Loucy (cell line): Measurements from ENCODE around the gene DNAJC8.

Experiments
- H2AFZ ChIP-seq: fragments of 200-600 bp; sonication (generic); 2 replicates; pipeline ENCODE4 v1.6.0; 2016; ENCODE audit warnings: antibody characterized with exemption, mild to moderate bottlenecking, low read length, moderate library complexity
- H3F3A ChIP-seq: fragments of 200-600 bp; 2 replicates; pipeline ENCODE4 v1.6.0; 2016; ENCODE audit warnings: antibody characterized with exemption, low read depth, mild to moderate bottlenecking
- H3K27me3 ChIP-seq: fragments of 200-600 bp; sonication (generic); 2 replicates; pipeline ENCODE4 v1.6.1; 2014; ENCODE audit warnings: low read length, mild to moderate bottlenecking; ENCODE audit not compliant: insufficient read depth, poor library complexity, severe bottlenecking
- H3K36me3 ChIP-seq: fragments of 200-600 bp; sonication (generic); 2 replicates; pipeline ENCODE4 v1.6.1; 2016; ENCODE audit warnings: low read length; ENCODE audit not compliant: insufficient read depth
- H3K4me1 ChIP-seq: fragments of 200-600 bp; sonication (generic); 2 replicates; pipeline ENCODE4 v1.5.1; 2014; ENCODE audit warnings: low read length, mild to moderate bottlenecking; ENCODE audit not compliant: insufficient read depth, poor library complexity, severe bottlenecking
- H3K4me2 ChIP-seq: fragments of 200-600 bp; sonication (generic); 2 replicates; pipeline ENCODE4 v1.6.0; 2014; ENCODE audit warnings: antibody characterized with exemption, low read length, low read depth, mild to moderate bottlenecking; ENCODE audit not compliant: poor library complexity, severe bottlenecking
- H3K4me3 ChIP-seq: fragments of 200-600 bp; sonication (generic); 2 replicates; pipeline ENCODE4 v1.5.1; 2014; ENCODE audit warnings: low read length, mild to moderate bottlenecking, mixed read lengths; ENCODE audit not compliant: poor library complexity, severe bottlenecking
- H3K79me2 ChIP-seq: fragments of 200-600 bp; sonication (generic); 2 replicates; pipeline ENCODE4 v1.6.1; 2014; ENCODE audit warnings: low read length; ENCODE audit not compliant: insufficient read depth
- H3K9ac ChIP-seq: fragments of 200-600 bp; sonication (generic); 2 replicates; pipeline ENCODE4 v1.6.0; 2014; ENCODE audit warnings: mild to moderate bottlenecking, low read depth, low read length, moderate library complexity; ENCODE audit not compliant: poor library complexity, severe bottlenecking
- H3K9me2 ChIP-seq: fragments of 200-600 bp; sonication (generic); replicated peaks from 2 replicates; pipeline ENCODE4 v1.6.1; 2016; ENCODE audit warnings: low read depth, low read length, mixed read lengths
- H3K9me3 ChIP-seq: fragments of 200-600 bp; sonication (generic); 2 replicates; pipeline ENCODE4 v1.6.1; 2014; ENCODE audit warnings: mild to moderate bottlenecking, antibody characterized with exemption, low read length, low read depth; ENCODE audit not compliant: insufficient read depth
- H4K20me1 ChIP-seq: fragments of 200-600 bp; sonication (generic); 2 replicates; pipeline ENCODE4 v1.6.0; 2014; ENCODE audit warnings: antibody characterized with exemption, low read length, mild to moderate bottlenecking; ENCODE audit not compliant: insufficient read depth, poor library complexity, severe bottlenecking
- EZH2phosphoT487 ChIP-seq: fragments of 200-600 bp; IDR thresholded peaks from 2 replicates; pipeline ENCODE4 v1.6.1; 2018; ENCODE audit warnings: antibody characterized with exemption, mild to moderate bottlenecking, moderate library complexity, borderline replicate concordance
- TF ChIP-seq, protein P1 (sequence below): fragments of 200-600 bp; sonication (generic); conservative IDR thresholded peaks from 2 replicates; pipeline ENCODE4 v1.5.1; 2014; ENCODE audit warnings: mild to moderate bottlenecking, antibody characterized with exemption, low read length

The DNAJC8 gene

DNA sequence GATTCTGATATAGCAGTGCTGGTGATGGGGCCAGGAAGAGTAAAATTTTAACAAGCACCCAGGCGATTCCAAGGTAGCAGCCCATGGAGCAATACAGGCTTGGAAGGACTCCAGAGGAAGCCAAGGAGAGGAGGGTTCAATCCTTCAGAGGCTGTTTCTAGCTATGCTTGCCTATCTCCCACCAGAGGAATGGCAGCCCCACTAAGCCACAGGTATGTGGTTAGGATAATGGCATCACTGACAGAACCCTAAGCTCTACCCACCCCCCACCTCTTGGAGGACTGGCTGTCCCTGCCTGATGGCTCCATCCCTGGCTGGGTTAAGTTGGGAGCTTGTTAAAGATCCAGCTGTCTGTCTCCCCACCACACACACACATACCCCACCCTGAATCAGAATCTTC lies 37.0 kb downstream of the DNAJC8 start:
- TF ChIP-seq EZH2phosphoT487: no peak
- TF ChIP-seq, protein P1, sequence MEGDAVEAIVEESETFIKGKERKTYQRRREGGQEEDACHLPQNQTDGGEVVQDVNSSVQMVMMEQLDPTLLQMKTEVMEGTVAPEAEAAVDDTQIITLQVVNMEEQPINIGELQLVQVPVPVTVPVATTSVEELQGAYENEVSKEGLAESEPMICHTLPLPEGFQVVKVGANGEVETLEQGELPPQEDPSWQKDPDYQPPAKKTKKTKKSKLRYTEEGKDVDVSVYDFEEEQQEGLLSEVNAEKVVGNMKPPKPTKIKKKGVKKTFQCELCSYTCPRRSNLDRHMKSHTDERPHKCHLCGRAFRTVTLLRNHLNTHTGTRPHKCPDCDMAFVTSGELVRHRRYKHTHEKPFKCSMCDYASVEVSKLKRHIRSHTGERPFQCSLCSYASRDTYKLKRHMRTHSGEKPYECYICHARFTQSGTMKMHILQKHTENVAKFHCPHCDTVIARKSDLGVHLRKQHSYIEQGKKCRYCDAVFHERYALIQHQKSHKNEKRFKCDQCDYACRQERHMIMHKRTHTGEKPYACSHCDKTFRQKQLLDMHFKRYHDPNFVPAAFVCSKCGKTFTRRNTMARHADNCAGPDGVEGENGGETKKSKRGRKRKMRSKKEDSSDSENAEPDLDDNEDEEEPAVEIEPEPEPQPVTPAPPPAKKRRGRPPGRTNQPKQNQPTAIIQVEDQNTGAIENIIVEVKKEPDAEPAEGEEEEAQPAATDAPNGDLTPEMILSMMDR: no peak

GRCh38 chr1:28194326-28195035 lies 38.3 kb downstream of the DNAJC8 start:
- Histone ChIP-seq H3K9ac (no peak overlapping the region), H3F3A (0 out of 2 replicates have a peak, but pooled peaks cover 3% of the 10 kb centered on the region), H3K4me2 (no peak overlapping the region), H3K79me2 (no peaks in the 10 kb centered on the region), H3K9me2 (no peaks in the 10 kb centered on the region), H2AFZ (no peak overlapping the region), H3K27me3 (no peaks in the 10 kb centered on the region), H3K9me3 (no peaks in the 10 kb centered on the region; the same call in 1 of the 2 replicates), H3K4me1 (peaks cover 33% of the 10 kb centered on the region), H3K4me3 (no peak overlapping the region), H3K36me3 (peaks cover 19% of the 10 kb centered on the region), H4K20me1 (no peaks in the 10 kb centered on the region)
- no peak for TF ChIP-seq EZH2phosphoT487
- TF ChIP-seq, protein P1: no peak

More for the DNA sequence above, 37.0 kb downstream of the DNAJC8 start:
- no peaks in the 10 kb centered on the region for H3K27me3 ChIP-seq
- H3K9ac ChIP-seq: no peak overlapping the region
- no peaks in the 10 kb centered on the region; the same call in 1 of the 2 replicates for H3K9me3 ChIP-seq
- no peaks in the 10 kb centered on the region for H3K79me2 ChIP-seq
- H4K20me1 ChIP-seq: no peaks in the 10 kb centered on the region
- no peaks in the 10 kb centered on the region for H3K9me2 ChIP-seq
- H3K4me3 ChIP-seq: no peak overlapping the region
- peaks cover 28% of the 10 kb centered on the region for H3K36me3 ChIP-seq
- no peak overlapping the region for H3K4me2 ChIP-seq
- 0 out of 2 replicates have a peak, but pooled peaks cover 3% of the 10 kb centered on the region for H3F3A ChIP-seq
- peaks cover 40% of the 10 kb centered on the region for H3K4me1 ChIP-seq
- no peak overlapping the region for H2AFZ ChIP-seq

- Histone ChIP-seq H4K20me1 (no peaks in the 10 kb centered on the region), H3K9me3 (no peaks in the 10 kb centered on the region), H3K9me2 (no peaks in the 10 kb centered on the region), H3K27me3 (no peaks in the 10 kb centered on the region), H3K4me2 (no peak overlapping the region), H3K79me2 (no peaks in the 10 kb centered on the region), H2AFZ (no peak overlapping the region), H3K9ac (no peak overlapping the region), H3K4me3 (no peak overlapping the region), H3F3A (no peaks in the 10 kb centered on the region), H3K4me1 (peaks cover 26% of the 10 kb centered on the region), H3K36me3 (peaks cover 12% of the 10 kb centered on the region)
- TF ChIP-seq EZH2phosphoT487: no peak
- TF ChIP-seq, protein P1: no peak
Measured at GRCh38 chr1:28193701-28194161, 39.1 kb downstream of the DNAJC8 start.
